K562 (cell line): ENCODE measurements around the gene BPHL. TPM values are rescaled to one million over a fixed set of nuclear protein-coding genes. Genes with fewer than 3 reads are reported as not detected.

Source experiments
- CHCHD3 ChIP-seq: fragments of 250-450 bp; sonication (Bioruptor Pico); IDR thresholded peaks from 2 replicates; pipeline ENCODE4 v2.1.2; 2022; ENCODE audit warnings: mild to moderate bottlenecking
- ETV1 ChIP-seq: fragments of 450-650 bp; conservative IDR thresholded peaks from 2 replicates; pipeline ENCODE4 v1.6.1; 2016; ENCODE audit warnings: missing genetic modification characterization, control low read depth, low read depth, missing compliant biosample characterization
- SIN3A ChIP-seq, 2 experiments: fragments of 150-350 bp in 1 of 2; IDR thresholded peaks; 2 replicates each; pipeline ENCODE4 v1.6.1; 2011 to 2016; ENCODE audit warnings: borderline replicate concordance in 2 of 2, low read depth in 2 of 2, low read length in 2 of 2, mild to moderate bottlenecking in 2 of 2, moderate library complexity in 2 of 2; ENCODE audit not compliant: control insufficient read depth in 1 of 2
- SMARCC2 ChIP-seq: fragments of 450-650 bp; IDR thresholded peaks from 2 replicates; pipeline ENCODE4 v1.6.1; 2017; ENCODE audit warnings: antibody characterized with exemption, moderate library complexity, mild to moderate bottlenecking, low read depth
- SMC3 ChIP-seq: conservative IDR thresholded peaks from 2 replicates; pipeline ENCODE4 v1.6.1; 2011; ENCODE audit warnings: low read depth, low read length, improper control_type of control experiment; ENCODE audit not compliant: insufficient read depth
- ZBTB17 ChIP-seq: fragments of 450-650 bp; formaldehyde crosslinking; IDR thresholded peaks from 2 replicates; pipeline ENCODE4 v1.4.0; 2020; ENCODE audit warnings: mild to moderate bottlenecking
- ZNF707 ChIP-seq: fragments of 250-450 bp; sonication (Bioruptor Pico); conservative IDR thresholded peaks from 2 replicates; pipeline ENCODE4 v1.8.0; 2022; ENCODE audit warnings: inconsistent platforms, mild to moderate bottlenecking, moderate library complexity
- polyA plus RNA-seq, 8 experiments: library from polyadenylated mRNA; depleted of rRNA in 4 of 8; stranded (reverse) in 5 of 8; unstranded in 3 of 8; fragments of >200 nt; fragmentation: Nextera tagmentation in 2 of 8; fragmentation: Illumina TruSeq in 1 of 8; extraction: Ambion mirVana in 2 of 8; extraction: Trizol in 1 of 8; gene quantifications; 2 replicates each; pipeline versions ENCODE4 v1.2.1 to v1.2.3, GENCODE V29; 2011 to 2014; ENCODE audit warnings: inconsistent platforms in 1 of 8, missing spikeins in 1 of 8
- total RNA-seq, 7 experiments: library from RNA; depleted of rRNA in 6 of 7; stranded (reverse); fragments of >200 nt in 6 of 7; fragmentation: Illumina TruSeq in 2 of 7; extraction: Trizol in 2 of 7; gene quantifications; 2 replicates each; pipeline versions ENCODE4 v1.2.1 to v1.2.3, GENCODE V29; 2011 to 2021; ENCODE audit warnings: low replicate concordance in 1 of 7
- TF ChIP-seq, protein P1 (sequence below): fragments of 450-650 bp; formaldehyde crosslinking; IDR thresholded peaks from 2 replicates; pipeline ENCODE4 v1.4.0; 2022; ENCODE audit warnings: missing genetic modification characterization
- TF ChIP-seq, protein P2 (sequence below): sonication (generic); formaldehyde crosslinking; IDR thresholded peaks from 2 replicates; pipeline ENCODE4 v1.8.1; 2023; ENCODE audit warnings: mild to moderate bottlenecking, missing genetic modification reagents
- TF ChIP-seq, protein P3 (sequence below): fragments of 250-450 bp; sonication (Bioruptor Pico); IDR thresholded peaks from 2 replicates; pipeline ENCODE4 v1.4.0; 2020; ENCODE audit warnings: borderline replicate concordance
- TF ChIP-seq, protein P4 (sequence below): sonication (generic); formaldehyde crosslinking; IDR thresholded peaks from 2 replicates; pipeline ENCODE4 v1.8.1; 2022; ENCODE audit warnings: missing genetic modification reagents

Gene BPHL
- total and polyA plus RNA-seq, 9 of the 15 experiments (the other 6 are each of a cell fraction or from before 2014, with no cell fraction given) = 3.5 to 17.4 (median 8.2) TPM

DNA sequence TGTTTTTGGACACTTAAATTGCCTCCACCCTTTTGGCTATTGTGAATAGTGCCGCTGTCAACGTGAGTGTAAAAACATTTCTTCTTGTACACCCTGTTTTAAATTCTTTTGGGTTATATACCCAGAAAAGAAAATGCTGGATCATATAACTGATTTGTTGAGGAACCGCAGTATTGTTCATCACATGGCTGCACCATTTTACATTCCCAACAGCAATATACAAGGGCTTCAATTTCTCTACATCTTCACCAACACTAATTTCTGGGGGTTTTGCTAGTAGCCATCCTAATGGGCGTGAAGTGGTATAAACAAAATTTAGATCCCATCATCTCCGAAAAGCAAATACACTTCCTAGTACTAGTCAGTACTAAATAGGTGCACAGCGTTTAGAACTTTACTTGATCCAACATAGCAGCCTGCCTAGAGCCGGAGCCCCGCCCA is 579 bp upstream of the BPHL start (continued):
- TF ChIP-seq, protein P1, sequence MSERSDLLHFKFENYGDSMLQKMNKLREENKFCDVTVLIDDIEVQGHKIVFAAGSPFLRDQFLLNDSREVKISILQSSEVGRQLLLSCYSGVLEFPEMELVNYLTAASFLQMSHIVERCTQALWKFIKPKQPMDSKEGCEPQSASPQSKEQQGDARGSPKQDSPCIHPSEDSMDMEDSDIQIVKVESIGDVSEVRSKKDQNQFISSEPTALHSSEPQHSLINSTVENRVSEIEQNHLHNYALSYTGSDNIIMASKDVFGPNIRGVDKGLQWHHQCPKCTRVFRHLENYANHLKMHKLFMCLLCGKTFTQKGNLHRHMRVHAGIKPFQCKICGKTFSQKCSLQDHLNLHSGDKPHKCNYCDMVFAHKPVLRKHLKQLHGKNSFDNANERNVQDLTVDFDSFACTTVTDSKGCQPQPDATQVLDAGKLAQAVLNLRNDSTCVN (CRISPR knock-in tag) = no peak
- TF ChIP-seq, protein P2, sequence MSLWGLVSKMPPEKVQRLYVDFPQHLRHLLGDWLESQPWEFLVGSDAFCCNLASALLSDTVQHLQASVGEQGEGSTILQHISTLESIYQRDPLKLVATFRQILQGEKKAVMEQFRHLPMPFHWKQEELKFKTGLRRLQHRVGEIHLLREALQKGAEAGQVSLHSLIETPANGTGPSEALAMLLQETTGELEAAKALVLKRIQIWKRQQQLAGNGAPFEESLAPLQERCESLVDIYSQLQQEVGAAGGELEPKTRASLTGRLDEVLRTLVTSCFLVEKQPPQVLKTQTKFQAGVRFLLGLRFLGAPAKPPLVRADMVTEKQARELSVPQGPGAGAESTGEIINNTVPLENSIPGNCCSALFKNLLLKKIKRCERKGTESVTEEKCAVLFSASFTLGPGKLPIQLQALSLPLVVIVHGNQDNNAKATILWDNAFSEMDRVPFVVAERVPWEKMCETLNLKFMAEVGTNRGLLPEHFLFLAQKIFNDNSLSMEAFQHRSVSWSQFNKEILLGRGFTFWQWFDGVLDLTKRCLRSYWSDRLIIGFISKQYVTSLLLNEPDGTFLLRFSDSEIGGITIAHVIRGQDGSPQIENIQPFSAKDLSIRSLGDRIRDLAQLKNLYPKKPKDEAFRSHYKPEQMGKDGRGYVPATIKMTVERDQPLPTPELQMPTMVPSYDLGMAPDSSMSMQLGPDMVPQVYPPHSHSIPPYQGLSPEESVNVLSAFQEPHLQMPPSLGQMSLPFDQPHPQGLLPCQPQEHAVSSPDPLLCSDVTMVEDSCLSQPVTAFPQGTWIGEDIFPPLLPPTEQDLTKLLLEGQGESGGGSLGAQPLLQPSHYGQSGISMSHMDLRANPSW = peak; percentile 31; the same call in 1 of the 2 replicates
- TF ChIP-seq ETV1 (tag) (0 out of 2 replicates have a peak, but pooled peaks have one; percentile 16), SIN3A (IDR thresholded peaks at IDR 0.05; ENCODE audit: borderline replicate concordance in 2 of 2, control insufficient read depth in 1 of 2, low read depth in 2 of 2, low read length in 2 of 2) (peak in 1 of 2 experiments; percentile 59; a peak in 1 of 4 replicates), ZBTB17 (CRISPR knock-in tag) (0 out of 2 replicates have a peak, but pooled peaks have one; percentile 13), ZNF707 (CRISPR knock-in tag) (no peak), CHCHD3 (peak; percentile 77; the same call in 1 of the 2 replicates), SMC3 (no peak; the same call in 1 of the 2 replicates), SMARCC2 (no peak)
- TF ChIP-seq, protein P3, sequence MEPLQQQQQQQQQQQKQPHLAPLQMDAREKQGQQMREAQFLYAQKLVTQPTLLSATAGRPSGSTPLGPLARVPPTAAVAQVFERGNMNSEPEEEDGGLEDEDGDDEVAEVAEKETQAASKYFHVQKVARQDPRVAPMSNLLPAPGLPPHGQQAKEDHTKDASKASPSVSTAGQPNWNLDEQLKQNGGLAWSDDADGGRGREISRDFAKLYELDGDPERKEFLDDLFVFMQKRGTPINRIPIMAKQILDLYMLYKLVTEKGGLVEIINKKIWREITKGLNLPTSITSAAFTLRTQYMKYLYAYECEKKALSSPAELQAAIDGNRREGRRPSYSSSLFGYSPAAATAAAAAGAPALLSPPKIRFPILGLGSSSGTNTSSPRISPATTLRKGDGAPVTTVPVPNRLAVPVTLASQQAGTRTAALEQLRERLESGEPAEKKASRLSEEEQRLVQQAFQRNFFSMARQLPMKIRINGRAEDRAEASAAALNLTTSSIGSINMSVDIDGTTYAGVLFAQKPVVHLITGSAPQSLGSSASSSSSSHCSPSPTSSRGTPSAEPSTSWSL (CRISPR knock-in tag) = no peak
- TF ChIP-seq, protein P4, sequence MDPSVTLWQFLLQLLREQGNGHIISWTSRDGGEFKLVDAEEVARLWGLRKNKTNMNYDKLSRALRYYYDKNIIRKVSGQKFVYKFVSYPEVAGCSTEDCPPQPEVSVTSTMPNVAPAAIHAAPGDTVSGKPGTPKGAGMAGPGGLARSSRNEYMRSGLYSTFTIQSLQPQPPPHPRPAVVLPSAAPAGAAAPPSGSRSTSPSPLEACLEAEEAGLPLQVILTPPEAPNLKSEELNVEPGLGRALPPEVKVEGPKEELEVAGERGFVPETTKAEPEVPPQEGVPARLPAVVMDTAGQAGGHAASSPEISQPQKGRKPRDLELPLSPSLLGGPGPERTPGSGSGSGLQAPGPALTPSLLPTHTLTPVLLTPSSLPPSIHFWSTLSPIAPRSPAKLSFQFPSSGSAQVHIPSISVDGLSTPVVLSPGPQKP = no peak
